NCI-H146 treated with DMSO at 0.1 percent for 48 hours (cell line): ENCODE measurements around the gene CCDC85C.

Experiments
- DNase-seq: peaks from one replicate; lab custom pipeline; 2025; ENCODE audit not compliant: unreplicated experiment; lab: John Stamatoyannopoulos, UW

CCDC85C gene

GRCh38 chr14:99479906-99480869 lies 123.8 kb downstream of the CCDC85C start, which contains the start of gene SETD3:
Gene SETD3 (minus strand): TSS chr14:99480859. CDS start chr14:99465805, 15,054 bp downstream.
- DNase-seq: no peak

GRCh38 chr14:99479160-99479905 lies 124.7 kb downstream of the CCDC85C start:
- no peak for DNase-seq

GRCh38 chr14:99478128-99478527 lies 125.9 kb downstream of the CCDC85C start:
- no peak for DNase-seq

- no peak for DNase-seq
These were observed 127.1 kb downstream of the CCDC85C start for GRCh38 chr14:99476864-99477263.

GRCh38 chr14:99475660-99476059 lies 128.3 kb downstream of the CCDC85C start:
- DNase-seq: no peak

GRCh38 chr14:99475179-99475578 lies 128.8 kb downstream of the CCDC85C start:
- no peak for DNase-seq

GRCh38 chr14:99473458-99473857 lies 130.5 kb downstream of the CCDC85C start:
- no peak for DNase-seq

GRCh38 chr14:99472937-99473336 lies 131.1 kb downstream of the CCDC85C start:
- DNase-seq: no peak

GRCh38 chr14:99471731-99472130 lies 132.3 kb downstream of the CCDC85C start:
- DNase-seq: no peak

GRCh38 chr14:99468836-99469592 lies 135.0 kb downstream of the CCDC85C start:
- no peak for DNase-seq

- DNase-seq: no peak
These were observed 135.9 kb downstream of the CCDC85C start for GRCh38 chr14:99468081-99468480.

GRCh38 chr14:99467336-99468078 lies 136.5 kb downstream of the CCDC85C start:
- no peak for DNase-seq

- DNase-seq: no peak
These were observed 137.2 kb downstream of the CCDC85C start for GRCh38 chr14:99466758-99467157.

GRCh38 chr14:99465288-99465687 lies 138.7 kb downstream of the CCDC85C start:
- DNase-seq: no peak

GRCh38 chr14:99463974-99464373 lies 140.0 kb downstream of the CCDC85C start:
- no peak for DNase-seq

- DNase-seq: no peak
These were observed 141.8 kb downstream of the CCDC85C start for GRCh38 chr14:99462210-99462609.

- no peak for DNase-seq
These were observed 142.5 kb downstream of the CCDC85C start for GRCh38 chr14:99461411-99462085.

- DNase-seq: no peak
These were observed 143.2 kb downstream of the CCDC85C start for GRCh38 chr14:99460793-99461192.

GRCh38 chr14:99459481-99460100 lies 144.4 kb downstream of the CCDC85C start:
- DNase-seq: no peak
